Measurements from ENCODE around the gene COL19A1. TPM values are rescaled to one million over a fixed set of nuclear protein-coding genes. Genes with fewer than 3 reads are reported as not detected.

Gene COL19A1
- total and polyA plus RNA-seq, 2 of the 13 experiments (the other 11 are each of a cell fraction or from before 2014, with no cell fraction given): not detected

DNA sequence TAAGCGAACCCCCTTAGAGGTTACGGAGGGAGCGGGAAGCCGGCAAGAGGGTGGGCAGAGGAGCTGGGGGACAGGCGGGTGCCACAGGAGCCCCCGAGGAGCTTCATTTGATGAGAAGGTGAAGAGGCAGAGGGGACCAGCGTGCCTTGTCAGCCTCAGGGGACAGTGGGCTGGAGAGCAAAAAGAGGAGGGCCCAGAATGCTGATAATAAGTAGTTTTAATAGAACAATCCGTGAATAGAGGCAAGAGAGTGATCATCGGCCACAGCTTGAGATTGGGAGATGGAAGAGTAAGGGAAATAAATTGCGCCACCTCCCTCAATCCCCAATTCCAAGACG lies 1.3 kb downstream of the COL19A1 start:
- H3K4me2 ChIP-seq (ENCODE audit: low read depth, low read length): peak overlapping the region; percentile 90
- WGBS (ENCODE audit: low lambda C conversion rate): 2% methylated on average over 11 of the region's 11 CpGs
- BruUV-seq (replicated peaks): no TSS peak
- H3K27ac ChIP-seq (ENCODE audit: extremely low read length, insufficient read depth, low read length): no peak overlapping the region
- intact Hi-C loops (cut with micrococcal nuclease; ENCODE audit: unreplicated experiment): no loop called here
- in situ Hi-C loops (cut with HindIII; ENCODE audit: extremely low pct_ligation_motif_present, low pct_unique_long_range_greater_than_20kb): no loop called here
- H3K9me3 ChIP-seq (ENCODE audit: low read length): no peaks in the 10 kb centered on the region
- TF ChIP-seq, protein P1, sequence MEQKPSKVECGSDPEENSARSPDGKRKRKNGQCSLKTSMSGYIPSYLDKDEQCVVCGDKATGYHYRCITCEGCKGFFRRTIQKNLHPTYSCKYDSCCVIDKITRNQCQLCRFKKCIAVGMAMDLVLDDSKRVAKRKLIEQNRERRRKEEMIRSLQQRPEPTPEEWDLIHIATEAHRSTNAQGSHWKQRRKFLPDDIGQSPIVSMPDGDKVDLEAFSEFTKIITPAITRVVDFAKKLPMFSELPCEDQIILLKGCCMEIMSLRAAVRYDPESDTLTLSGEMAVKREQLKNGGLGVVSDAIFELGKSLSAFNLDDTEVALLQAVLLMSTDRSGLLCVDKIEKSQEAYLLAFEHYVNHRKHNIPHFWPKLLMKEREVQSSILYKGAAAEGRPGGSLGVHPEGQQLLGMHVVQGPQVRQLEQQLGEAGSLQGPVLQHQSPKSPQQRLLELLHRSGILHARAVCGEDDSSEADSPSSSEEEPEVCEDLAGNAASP (CRISPR knock-in tag; IDR thresholded peaks at IDR 0.05; ENCODE audit: borderline replicate concordance): no peak
- peak; percentile 49 for TF ChIP-seq HNRNPLL (IDR thresholded peaks at IDR 0.05; ENCODE audit: low read depth, low read length, poor library complexity, severe bottlenecking)
- TF ChIP-seq TBX2 (CRISPR knock-in tag; IDR thresholded peaks at IDR 0.05; ENCODE audit: borderline replicate concordance): 0 out of 2 replicates have a peak, but pooled peaks have one; percentile 26
- no peaks in the 10 kb centered on the region for H3K79me2 ChIP-seq (ENCODE audit: insufficient read depth, low read length)
- ChIA-PET CTCF (ENCODE audit: low intra/inter-chr PET ratio, low total read pairs) (no interaction called here), POLR2A (no interaction called here)
- peaks cover 2 to 34% of the 10 kb centered on the region in 2 experiments; a peak in 4 of 5 replicates for H3K27me3 ChIP-seq (ENCODE audit: control insufficient read depth in 1 of 2, insufficient read depth in 2 of 2, low read length in 2 of 2)
- 0 out of 2 replicates have a peak overlapping the region, but pooled peaks have one; percentile 22 for H3K9ac ChIP-seq (ENCODE audit: insufficient read depth, low read depth, low read length)
- no peak for DNase-seq (ENCODE audit: low spot score)
- peak; percentile 54; the same call in 1 of the 3 replicates for ATAC-seq
- no peak overlapping the region for H2AFZ ChIP-seq (ENCODE audit: low read length)
- H3K4me3 ChIP-seq (replicated peaks in 1 of 3; ENCODE audit: insufficient read depth in 1 of 3, low read depth in 2 of 3, low read length in 3 of 3): peak overlapping the region; percentile 50 to 68 (median 50); a peak in 5 of 6 replicates
- FAIRE-seq: no peak
- H4K20me1 ChIP-seq (ENCODE audit: insufficient read depth, low read length): no peaks in the 10 kb centered on the region
- peaks cover 16% of the 10 kb centered on the region for H3K4me1 ChIP-seq (ENCODE audit: insufficient read depth, low read length)
- H3K36me3 ChIP-seq (replicated peaks in 1 of 2; ENCODE audit: control insufficient read depth in 1 of 2, insufficient read depth in 2 of 2, low read length in 2 of 2): no peaks in the 10 kb centered on the region

DNA sequence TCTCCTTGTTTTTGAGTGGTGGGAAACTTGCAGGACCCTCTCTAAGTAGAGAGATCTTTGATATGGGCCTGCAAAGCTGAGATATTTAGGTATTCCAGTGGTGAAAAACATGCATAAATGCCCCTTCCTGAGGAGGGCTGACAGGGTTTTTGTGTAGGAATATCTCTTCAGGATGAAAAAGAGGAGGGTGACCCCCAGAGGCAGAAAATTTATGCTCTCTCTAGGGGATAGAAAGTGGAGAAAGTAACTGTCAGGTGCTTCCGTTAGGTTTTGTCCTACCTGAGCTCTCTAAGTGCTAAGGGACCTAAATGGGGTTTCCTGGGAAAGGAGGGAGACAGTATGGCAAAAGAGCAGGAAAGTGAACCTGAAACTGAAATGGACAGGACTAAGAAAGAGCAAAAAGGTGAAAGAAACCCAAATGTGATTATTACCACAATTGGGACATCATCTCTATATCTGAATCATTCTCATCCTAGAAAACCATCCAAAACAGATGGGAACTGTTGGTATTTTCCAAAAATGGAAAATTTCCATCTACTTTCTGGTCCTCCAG lies 2.0 kb downstream of the COL19A1 start:
- no peak overlapping the region for H3K9ac ChIP-seq (ENCODE audit: insufficient read depth, low read depth, low read length)
- H3K36me3 ChIP-seq (replicated peaks in 1 of 2; ENCODE audit: control insufficient read depth in 1 of 2, insufficient read depth in 2 of 2, low read length in 2 of 2): no peaks in the 10 kb centered on the region
- in situ Hi-C loops (cut with HindIII; ENCODE audit: extremely low pct_ligation_motif_present, low pct_unique_long_range_greater_than_20kb) (no loop called here), intact Hi-C loops (cut with micrococcal nuclease; ENCODE audit: unreplicated experiment) (no loop called here)
- DNase-seq (ENCODE audit: low spot score): no peak
- H3K79me2 ChIP-seq (ENCODE audit: insufficient read depth, low read length): no peaks in the 10 kb centered on the region
- TF ChIP-seq, protein P2, sequence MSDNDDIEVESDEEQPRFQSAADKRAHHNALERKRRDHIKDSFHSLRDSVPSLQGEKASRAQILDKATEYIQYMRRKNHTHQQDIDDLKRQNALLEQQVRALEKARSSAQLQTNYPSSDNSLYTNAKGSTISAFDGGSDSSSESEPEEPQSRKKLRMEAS (IDR thresholded peaks at IDR 0.05): no peak
- TF ChIP-seq ELF3 (CRISPR knock-in tag; IDR thresholded peaks at IDR 0.05): no peak
- no peak for TF ChIP-seq ZNF124 (CRISPR knock-in tag; IDR thresholded peaks at IDR 0.05)
- no peak for TF ChIP-seq HNF4G (IDR thresholded peaks at IDR 0.05; ENCODE audit: borderline replicate concordance, low read depth, low read length)
- TF ChIP-seq HNF4G (CRISPR knock-in tag; IDR thresholded peaks at IDR 0.05; ENCODE audit: borderline replicate concordance, low read depth): no peak
- no peak for TF ChIP-seq MZF1 (CRISPR knock-in tag; IDR thresholded peaks at IDR 0.05; ENCODE audit: borderline replicate concordance)
- TF ChIP-seq NFATC3 (CRISPR knock-in tag; IDR thresholded peaks at IDR 0.05): no peak
- TF ChIP-seq PCBP1 (IDR thresholded peaks at IDR 0.05; ENCODE audit: borderline replicate concordance, low read depth, low read length): no peak
- TF ChIP-seq MIXL1 (CRISPR knock-in tag; IDR thresholded peaks at IDR 0.05): no peak
- no peak overlapping the region for H2AFZ ChIP-seq (ENCODE audit: low read length)
- BruUV-seq (replicated peaks): no TSS peak
- H3K4me2 ChIP-seq (ENCODE audit: low read depth, low read length): no peak overlapping the region
- no peak for FAIRE-seq
- WGBS (ENCODE audit: low lambda C conversion rate): 30% methylated on average over 1 of the region's 1 CpG
- ChIA-PET POLR2A (no interaction called here), CTCF (ENCODE audit: low intra/inter-chr PET ratio, low total read pairs) (no interaction called here)
- H4K20me1 ChIP-seq (ENCODE audit: insufficient read depth, low read length): no peaks in the 10 kb centered on the region
- no peak overlapping the region for H3K27ac ChIP-seq (ENCODE audit: extremely low read length, insufficient read depth, low read length)
- no peak for ATAC-seq
- H3K4me3 ChIP-seq (replicated peaks in 1 of 3; ENCODE audit: insufficient read depth in 1 of 3, low read depth in 2 of 3, low read length in 3 of 3): no peak overlapping the region
- no peaks in the 10 kb centered on the region for H3K9me3 ChIP-seq (ENCODE audit: low read length)
- H3K4me1 ChIP-seq (ENCODE audit: insufficient read depth, low read length): peaks cover 16% of the 10 kb centered on the region
- peaks cover 2 to 34% of the 10 kb centered on the region in 2 experiments; a peak in 4 of 5 replicates for H3K27me3 ChIP-seq (ENCODE audit: control insufficient read depth in 1 of 2, insufficient read depth in 2 of 2, low read length in 2 of 2)
